A549 (cell line): Measurements from ENCODE around the gene PLPP4. TPM values are rescaled to one million over a fixed set of nuclear protein-coding genes. Genes with fewer than 3 reads are reported as not detected.

Source experiments
- ATAC-seq, 2 experiments: fragments of 200-7000 bp in 1 of 2; fragments of >200 bp in 1 of 2; cut with Nextera tagmentation in 1 of 2; cut with Tn5 transposase in 1 of 2; 3 replicates each; pipeline versions ENCODE4 v1.8.0 to v1.9.1; 2018 to 2020; ENCODE audit warnings: mild to moderate bottlenecking in 1 of 2, moderate library complexity in 1 of 2
- CTCF ChIA-PET: fragments of 300-600 bp; sonication (Branson Sonifier 250); formaldehyde crosslinking; extraction: SDS; loops from one replicate; lab custom pipeline; 2021; ENCODE audit warnings: antibody characterized with exemption, inconsistent platforms; lab: Yijun Ruan, JAX
- POLR2A ChIA-PET: fragments of 350-600 bp; formaldehyde crosslinking; extraction: SDS; loops from one replicate; lab custom pipeline; 2021; ENCODE audit warnings: antibody characterized with exemption, inconsistent platforms; lab: Yijun Ruan, JAX
- DNase-seq, 2 experiments: peaks; one replicate each; pipeline versions ENCODE4 v3.0.0 to v3.0.0-alpha.2; 2011 to 2016; ENCODE audit warnings: low read depth in 1 of 2, low spot score in 1 of 2
- FAIRE-seq: peaks from 2 replicates; lab custom pipeline; 2011; peaks lifted over from hg19 to GRCh38; lab: Jason Lieb, UNC
- H3K27ac ChIP-seq, 2 experiments: fragments of >200 bp; sonication (Bioruptor Twin); formaldehyde crosslinking; 3 replicates each; pipeline ENCODE4 v1.5.1; 2016 to 2017
- H3K4me1 ChIP-seq: fragments of >200 bp; sonication (Bioruptor Twin); formaldehyde crosslinking; 3 replicates; pipeline ENCODE4 v1.6.1; 2016
- H3K4me2 ChIP-seq: fragments of >200 bp; sonication (Bioruptor Twin); formaldehyde crosslinking; 3 replicates; pipeline ENCODE4 v1.6.1; 2016
- H3K4me3 ChIP-seq: fragments of >200 bp; sonication (Bioruptor Twin); formaldehyde crosslinking; 3 replicates; pipeline ENCODE4 v1.5.1; 2016
- H3K9me3 ChIP-seq: fragments of >200 bp; sonication (Bioruptor Twin); formaldehyde crosslinking; 3 replicates; pipeline ENCODE4 v1.6.1; 2016
- BHLHE40 ChIP-seq: IDR thresholded peaks from 2 replicates; pipeline ENCODE4 v1.6.1; 2012; ENCODE audit warnings: low read depth, low read length, inconsistent platforms
- CBX8 ChIP-seq: fragments of 200-600 bp; sonication (generic); IDR thresholded peaks from 2 replicates; pipeline ENCODE4 v1.6.1; 2016
- EP300 ChIP-seq, 2 experiments: fragments of >200 bp; sonication (Bioruptor Twin); formaldehyde crosslinking; IDR thresholded peaks; 2 replicates in 1 of 2; 3 replicates in 1 of 2; pipeline ENCODE4 v1.6.1; 2016 to 2017
- FOSL2 ChIP-seq, 2 experiments: fragments of 450-650 bp in 1 of 2; fragments of >200 bp in 1 of 2; sonication (Bioruptor Twin) in 1 of 2; formaldehyde crosslinking; IDR thresholded peaks; 2 replicates each; pipeline versions ENCODE4 v1.5.0 to v1.6.1; 2016 to 2020; ENCODE audit warnings: mild to moderate bottlenecking in 1 of 2, moderate library complexity in 1 of 2
- GATA3 ChIP-seq: IDR thresholded peaks from 2 replicates; pipeline ENCODE4 v1.6.1; 2012; ENCODE audit warnings: borderline replicate concordance
- HDAC2 ChIP-seq: fragments of 200-600 bp; sonication (generic); IDR thresholded peaks from 2 replicates; pipeline ENCODE4 v1.6.1; 2016
- HOXB13 ChIP-seq: fragments of 250-450 bp; sonication (Bioruptor Pico); IDR thresholded peaks from 2 replicates; pipeline ENCODE4 v1.5.0; 2020; ENCODE audit warnings: low read depth, mild to moderate bottlenecking, moderate library complexity
- JUN ChIP-seq, 2 experiments: fragments of >200 bp; sonication (Bioruptor Twin); formaldehyde crosslinking; IDR thresholded peaks; 2 replicates in 1 of 2; 3 replicates in 1 of 2; pipeline ENCODE4 v1.6.1; 2016 to 2017
- JUNB ChIP-seq: fragments of >200 bp; sonication (Bioruptor Twin); formaldehyde crosslinking; IDR thresholded peaks from 2 replicates; pipeline ENCODE4 v1.6.1; 2016
- KDM5A ChIP-seq: fragments of 200-600 bp; sonication (generic); IDR thresholded peaks from 2 replicates; pipeline ENCODE4 v1.6.1; 2016; ENCODE audit warnings: antibody characterized with exemption, mild to moderate bottlenecking
- MAFK ChIP-seq: fragments of 450-650 bp; IDR thresholded peaks from 2 replicates; pipeline ENCODE4 v1.6.1; 2014; ENCODE audit not compliant: partially characterized antibody
- MAZ ChIP-seq: fragments of 150-350 bp; IDR thresholded peaks from 2 replicates; pipeline ENCODE4 v1.6.1; 2014; ENCODE audit warnings: antibody characterized with exemption, low read depth, low read length, borderline replicate concordance
- NFE2L2 ChIP-seq: fragments of 150-350 bp; conservative IDR thresholded peaks from 2 replicates; pipeline ENCODE4 v1.6.1; 2014; ENCODE audit warnings: low read length
- NPAS2 ChIP-seq: fragments of 250-450 bp; sonication (Bioruptor Pico); IDR thresholded peaks from 2 replicates; pipeline ENCODE4 v1.8.0; 2022; ENCODE audit warnings: mild to moderate bottlenecking, moderate library complexity, borderline replicate concordance
- POLR2AphosphoS2 ChIP-seq: conservative IDR thresholded peaks from 2 replicates; pipeline ENCODE4 v1.6.1; 2012; ENCODE audit warnings: low read length, improper control_type of control experiment, inconsistent platforms
- RAD21 ChIP-seq, 2 experiments: fragments of >200 bp in 1 of 2; sonication (Bioruptor Twin) in 1 of 2; formaldehyde crosslinking in 1 of 2; IDR thresholded peaks in 1 of 2; conservative IDR thresholded peaks in 1 of 2; 2 replicates in 1 of 2; 3 replicates in 1 of 2; pipeline ENCODE4 v1.6.1; 2012 to 2018; ENCODE audit warnings: inconsistent platforms in 1 of 2
- RCOR1 ChIP-seq: fragments of 150-350 bp; IDR thresholded peaks from 2 replicates; pipeline ENCODE4 v1.6.1; 2014; ENCODE audit warnings: antibody characterized with exemption, low read length, low read depth
- RFX5 ChIP-seq: fragments of 450-650 bp; IDR thresholded peaks from 2 replicates; pipeline ENCODE4 v1.7.1; 2014; ENCODE audit warnings: antibody characterized with exemption, mild to moderate bottlenecking, moderate library complexity
- SMC3 ChIP-seq: fragments of >200 bp; sonication (Bioruptor Twin); formaldehyde crosslinking; IDR thresholded peaks from 3 replicates; pipeline ENCODE4 v1.6.1; 2018; ENCODE audit warnings: inconsistent platforms
- SREBF2 ChIP-seq: fragments of 450-650 bp; IDR thresholded peaks from 2 replicates; pipeline ENCODE4 v1.6.1; 2014; ENCODE audit warnings: mild to moderate bottlenecking, moderate library complexity
- TFCP2L1 ChIP-seq: fragments of 250-450 bp; sonication (Bioruptor Pico); IDR thresholded peaks from 2 replicates; pipeline ENCODE4 v1.5.0; 2021; ENCODE audit warnings: mild to moderate bottlenecking
- TP53 ChIP-seq: fragments of 250-450 bp; sonication (Bioruptor Pico); IDR thresholded peaks from 2 replicates; pipeline ENCODE4 v1.5.0; 2021; ENCODE audit warnings: mild to moderate bottlenecking, moderate library complexity
- WGBS: methylation state at CpG from one replicate; pipeline ENCODE4 v1.1.6; 2017; ENCODE audit errors: missing lambda C conversion rate; 5-methylcytosine and 5-hydroxymethylcytosine counted together
- polyA plus RNA-seq, 4 experiments: library from polyadenylated mRNA; depleted of rRNA in 3 of 4; stranded (reverse); fragments of >200 nt; fragmentation: RNase III in 1 of 4; extraction: RNeasy Plus Mini Kit Qiagen cat#74134 plus additional on column Dnase treatment in 1 of 4; gene quantifications; 2 replicates in 3 of 4; 3 replicates in 1 of 4; pipeline ENCODE4 v1.2.3, GENCODE V29; 2011 to 2017
- TF ChIP-seq, protein P1 (sequence below): fragments of 250-450 bp; sonication (Bioruptor Pico); IDR thresholded peaks from 2 replicates; pipeline ENCODE4 v1.5.0; 2021; ENCODE audit warnings: mild to moderate bottlenecking, moderate library complexity, borderline replicate concordance
- TF ChIP-seq, protein P2 (sequence below): fragments of 200-600 bp; sonication (generic); IDR thresholded peaks from 2 replicates; pipeline ENCODE4 v1.6.1; 2016; ENCODE audit warnings: antibody characterized with exemption, mild to moderate bottlenecking, moderate library complexity
- TF ChIP-seq, protein P3 (sequence below): fragments of >200 bp; sonication (Bioruptor Twin); formaldehyde crosslinking; IDR thresholded peaks from 3 replicates; pipeline ENCODE4 v1.6.1; 2016
- TF ChIP-seq, protein P4 (sequence below): IDR thresholded peaks from 2 replicates; pipeline ENCODE4 v1.6.1; 2012

PLPP4 gene
- polyA plus RNA-seq, 2 of the 4 experiments (the other 2 are of a cell fraction) = not detected

DNA sequence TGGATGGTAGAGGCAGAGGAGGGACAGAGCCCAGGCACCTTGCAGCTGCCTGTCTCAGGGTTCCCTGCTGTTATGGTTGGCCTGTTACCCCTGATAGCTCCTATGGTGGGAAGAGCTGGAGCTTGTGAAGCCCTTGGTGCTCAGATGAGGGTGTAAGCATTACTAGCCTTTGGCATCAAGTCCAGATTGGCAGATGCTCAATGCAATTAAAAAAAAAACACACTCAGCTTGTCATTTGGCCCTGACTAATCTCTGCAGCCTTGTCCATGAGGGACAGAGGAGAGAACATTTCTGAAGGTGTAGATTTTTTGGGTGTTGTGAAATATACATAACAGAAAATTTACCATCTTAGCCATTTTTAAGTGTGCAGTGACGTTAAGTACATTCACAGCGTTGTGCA lies 86.3 kb downstream of the PLPP4 start:
- ATAC-seq = no peak
- TF ChIP-seq RFX5 (no peak), BHLHE40 (no peak), JUN (IDR thresholded peaks at IDR 0.05) (no peak), HDAC2 (no peak), CBX8 (no peak), JUNB (no peak), FOSL2 (IDR thresholded peaks at IDR 0.05) (no peak), FOSL2 (CRISPR knock-in tag; IDR thresholded peaks at IDR 0.05) (no peak), KDM5A (no peak), MAFK (no peak), TFCP2L1 (CRISPR knock-in tag) (no peak)
- TF ChIP-seq, protein P1, sequence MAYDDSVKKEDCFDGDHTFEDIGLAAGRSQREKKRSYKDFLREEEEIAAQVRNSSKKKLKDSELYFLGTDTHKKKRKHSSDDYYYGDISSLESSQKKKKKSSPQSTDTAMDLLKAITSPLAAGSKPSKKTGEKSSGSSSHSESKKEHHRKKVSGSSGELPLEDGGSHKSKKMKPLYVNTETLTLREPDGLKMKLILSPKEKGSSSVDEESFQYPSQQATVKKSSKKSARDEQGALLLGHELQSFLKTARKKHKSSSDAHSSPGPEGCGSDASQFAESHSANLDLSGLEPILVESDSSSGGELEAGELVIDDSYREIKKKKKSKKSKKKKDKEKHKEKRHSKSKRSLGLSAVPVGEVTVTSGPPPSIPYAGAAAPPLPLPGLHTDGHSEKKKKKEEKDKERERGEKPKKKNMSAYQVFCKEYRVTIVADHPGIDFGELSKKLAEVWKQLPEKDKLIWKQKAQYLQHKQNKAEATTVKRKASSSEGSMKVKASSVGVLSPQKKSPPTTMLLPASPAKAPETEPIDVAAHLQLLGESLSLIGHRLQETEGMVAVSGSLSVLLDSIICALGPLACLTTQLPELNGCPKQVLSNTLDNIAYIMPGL (CRISPR knock-in tag) = no peak
- Histone ChIP-seq H3K9me3 (no peaks in the 10 kb centered on the region), H3K27ac (no peak overlapping the region), H3K4me2 (no peak overlapping the region), H3K4me1 (no peaks in the 10 kb centered on the region), H3K4me3 (no peak overlapping the region)
- DNase-seq = no peak
- ChIA-PET CTCF (no interaction called here), POLR2A (no interaction called here)
- no peak for FAIRE-seq
- WGBS = 13% methylated on average over 2 of the region's 2 CpGs

DNA sequence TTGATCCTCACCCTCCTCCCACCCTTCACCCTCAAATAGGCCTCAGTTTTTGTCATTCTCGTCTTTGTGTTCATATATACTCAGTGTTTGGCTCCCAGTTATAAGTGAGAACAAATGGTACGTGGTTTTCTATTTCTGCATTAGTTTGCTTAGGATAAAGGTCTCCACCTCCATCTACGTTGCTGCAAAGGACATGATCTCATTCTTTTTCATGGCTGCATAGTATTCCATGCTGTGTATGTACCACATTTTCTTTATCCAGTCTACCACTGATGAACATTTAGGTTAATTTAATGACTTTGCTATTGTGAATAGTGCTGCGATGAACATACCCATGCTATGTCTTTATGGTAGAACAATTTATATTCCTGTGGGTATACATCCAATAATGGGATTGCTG lies 91.2 kb downstream of the PLPP4 start:
- H3K4me3 ChIP-seq = no peak overlapping the region
- no peaks in the 10 kb centered on the region for H3K9me3 ChIP-seq
- no peaks in the 10 kb centered on the region for H3K4me1 ChIP-seq
- POLR2A ChIA-PET = no interaction called here
- no peak overlapping the region for H3K4me2 ChIP-seq
- 19% methylated on average over 4 of the region's 4 CpGs for WGBS
- TF ChIP-seq, protein P2, sequence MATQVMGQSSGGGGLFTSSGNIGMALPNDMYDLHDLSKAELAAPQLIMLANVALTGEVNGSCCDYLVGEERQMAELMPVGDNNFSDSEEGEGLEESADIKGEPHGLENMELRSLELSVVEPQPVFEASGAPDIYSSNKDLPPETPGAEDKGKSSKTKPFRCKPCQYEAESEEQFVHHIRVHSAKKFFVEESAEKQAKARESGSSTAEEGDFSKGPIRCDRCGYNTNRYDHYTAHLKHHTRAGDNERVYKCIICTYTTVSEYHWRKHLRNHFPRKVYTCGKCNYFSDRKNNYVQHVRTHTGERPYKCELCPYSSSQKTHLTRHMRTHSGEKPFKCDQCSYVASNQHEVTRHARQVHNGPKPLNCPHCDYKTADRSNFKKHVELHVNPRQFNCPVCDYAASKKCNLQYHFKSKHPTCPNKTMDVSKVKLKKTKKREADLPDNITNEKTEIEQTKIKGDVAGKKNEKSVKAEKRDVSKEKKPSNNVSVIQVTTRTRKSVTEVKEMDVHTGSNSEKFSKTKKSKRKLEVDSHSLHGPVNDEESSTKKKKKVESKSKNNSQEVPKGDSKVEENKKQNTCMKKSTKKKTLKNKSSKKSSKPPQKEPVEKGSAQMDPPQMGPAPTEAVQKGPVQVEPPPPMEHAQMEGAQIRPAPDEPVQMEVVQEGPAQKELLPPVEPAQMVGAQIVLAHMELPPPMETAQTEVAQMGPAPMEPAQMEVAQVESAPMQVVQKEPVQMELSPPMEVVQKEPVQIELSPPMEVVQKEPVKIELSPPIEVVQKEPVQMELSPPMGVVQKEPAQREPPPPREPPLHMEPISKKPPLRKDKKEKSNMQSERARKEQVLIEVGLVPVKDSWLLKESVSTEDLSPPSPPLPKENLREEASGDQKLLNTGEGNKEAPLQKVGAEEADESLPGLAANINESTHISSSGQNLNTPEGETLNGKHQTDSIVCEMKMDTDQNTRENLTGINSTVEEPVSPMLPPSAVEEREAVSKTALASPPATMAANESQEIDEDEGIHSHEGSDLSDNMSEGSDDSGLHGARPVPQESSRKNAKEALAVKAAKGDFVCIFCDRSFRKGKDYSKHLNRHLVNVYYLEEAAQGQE = no peak
- no peak for TF ChIP-seq SREBF2
- no peak for TF ChIP-seq EP300 (IDR thresholded peaks at IDR 0.05)
- no peak for ATAC-seq
- DNase-seq = no peak
- FAIRE-seq = no peak
- CTCF ChIA-PET = no interaction called here
- no peak overlapping the region for H3K27ac ChIP-seq

DNA sequence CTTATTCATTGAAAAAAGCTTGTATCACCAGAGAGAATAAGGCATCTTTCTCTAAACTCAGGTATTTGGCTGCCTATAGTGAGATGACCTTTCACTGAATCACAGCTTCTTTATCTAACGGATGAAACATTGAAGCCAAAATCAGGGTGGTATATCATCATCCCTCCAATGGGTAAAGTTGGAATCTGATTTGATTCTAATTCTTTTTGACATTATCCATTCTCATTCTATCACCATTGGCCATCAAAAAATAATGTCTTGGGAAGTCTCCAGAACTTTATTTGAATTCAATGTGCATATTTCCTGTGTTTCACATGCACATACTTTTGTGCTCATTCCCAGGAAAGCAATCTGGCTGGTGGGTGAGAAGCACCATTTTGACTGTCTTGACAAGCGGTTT lies 95.2 kb downstream of the PLPP4 start:
- no peaks in the 10 kb centered on the region for H3K9me3 ChIP-seq
- H3K4me2 ChIP-seq = no peak overlapping the region
- H3K4me3 ChIP-seq = no peak overlapping the region
- no peak overlapping the region for H3K27ac ChIP-seq
- H3K4me1 ChIP-seq = no peaks in the 10 kb centered on the region
- POLR2A ChIA-PET = interaction anchor here (0.7 kb wide), 1 partner anchor 454 kb away, joined by 4 read pairs; no protein-coding TSS in a partner anchor
- DNase-seq (no peak), FAIRE-seq (no peak), ATAC-seq (no peak)
- CTCF ChIA-PET = no interaction called here
- WGBS = 0% methylated on average over 2 of the region's 2 CpGs
- no peak for TF ChIP-seq HOXB13 (CRISPR knock-in tag)
- no peak for TF ChIP-seq NPAS2 (CRISPR knock-in tag)
- TF ChIP-seq, protein P3, sequence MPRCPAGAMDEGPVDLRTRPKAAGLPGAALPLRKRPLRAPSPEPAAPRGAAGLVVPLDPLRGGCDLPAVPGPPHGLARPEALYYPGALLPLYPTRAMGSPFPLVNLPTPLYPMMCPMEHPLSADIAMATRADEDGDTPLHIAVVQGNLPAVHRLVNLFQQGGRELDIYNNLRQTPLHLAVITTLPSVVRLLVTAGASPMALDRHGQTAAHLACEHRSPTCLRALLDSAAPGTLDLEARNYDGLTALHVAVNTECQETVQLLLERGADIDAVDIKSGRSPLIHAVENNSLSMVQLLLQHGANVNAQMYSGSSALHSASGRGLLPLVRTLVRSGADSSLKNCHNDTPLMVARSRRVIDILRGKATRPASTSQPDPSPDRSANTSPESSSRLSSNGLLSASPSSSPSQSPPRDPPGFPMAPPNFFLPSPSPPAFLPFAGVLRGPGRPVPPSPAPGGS = no peak
- TF ChIP-seq NFE2L2 = no peak
- no peak for TF ChIP-seq GATA3
- TF ChIP-seq, protein P1 (CRISPR knock-in tag) = no peak
- TF ChIP-seq, protein P4, sequence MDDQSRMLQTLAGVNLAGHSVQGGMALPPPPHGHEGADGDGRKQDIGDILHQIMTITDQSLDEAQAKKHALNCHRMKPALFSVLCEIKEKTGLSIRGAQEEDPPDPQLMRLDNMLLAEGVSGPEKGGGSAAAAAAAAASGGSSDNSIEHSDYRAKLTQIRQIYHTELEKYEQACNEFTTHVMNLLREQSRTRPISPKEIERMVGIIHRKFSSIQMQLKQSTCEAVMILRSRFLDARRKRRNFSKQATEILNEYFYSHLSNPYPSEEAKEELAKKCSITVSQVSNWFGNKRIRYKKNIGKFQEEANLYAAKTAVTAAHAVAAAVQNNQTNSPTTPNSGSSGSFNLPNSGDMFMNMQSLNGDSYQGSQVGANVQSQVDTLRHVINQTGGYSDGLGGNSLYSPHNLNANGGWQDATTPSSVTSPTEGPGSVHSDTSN = no peak
- no peak for TF ChIP-seq RCOR1
- no peak for TF ChIP-seq JUN (IDR thresholded peaks at IDR 0.05)
- no peak for TF ChIP-seq MAZ
- TF ChIP-seq CBX8 = no peak
- no peak for TF ChIP-seq TP53 (CRISPR knock-in tag)
- TF ChIP-seq SREBF2 = no peak
- no peak for TF ChIP-seq SMC3
- no peak for TF ChIP-seq JUNB
- TF ChIP-seq POLR2AphosphoS2 = no peak
- no peak for TF ChIP-seq RAD21 (conservative IDR thresholded peaks at IDR 0.05 in 1 of 2, IDR thresholded peaks at IDR 0.05 in 1 of 2)
